Measurements from ENCODE around the gene SMIM41.
A peak's percentile ranks its signal among the peaks of the same experiment; 100 is the strongest.

The SMIM41 gene

GRCh38 chr12:52146822-52147366 lies 67.4 kb downstream of the SMIM41 start:
- no peak for DNase-seq (ENCODE audit: low read depth, low spot score)

DNA sequence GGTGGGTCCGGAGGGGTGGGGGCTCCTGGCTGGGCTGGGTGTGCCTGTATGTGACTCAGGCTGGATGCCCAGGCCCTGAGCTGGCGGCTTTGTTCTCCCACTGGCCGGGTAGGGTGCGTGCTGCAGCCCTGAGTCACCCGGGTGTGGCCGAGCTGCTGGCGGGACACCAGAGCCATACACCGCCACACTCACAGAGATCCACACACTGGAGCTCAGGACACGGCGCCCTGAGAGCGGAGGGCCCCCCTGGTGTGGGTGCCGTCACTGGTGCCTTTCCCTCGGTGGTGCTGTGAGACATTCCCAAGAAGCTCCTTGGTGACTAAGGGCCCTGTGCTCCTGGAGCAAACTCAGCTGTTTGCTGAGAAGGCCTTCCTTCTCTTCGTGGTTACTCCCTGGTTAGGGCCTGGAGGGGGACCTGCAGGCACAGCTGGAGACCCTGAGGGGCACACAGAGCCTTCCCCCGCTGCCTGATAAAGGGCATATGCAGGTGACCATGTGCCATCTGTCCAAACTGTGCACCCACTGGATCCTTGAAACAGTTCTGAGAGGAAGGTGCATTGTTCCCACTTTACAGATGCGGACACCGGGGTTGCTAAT lies 68.0 kb downstream of the SMIM41 start:
- DNase-seq (ENCODE audit: low read depth, low spot score) = peak; percentile 51

DNA sequence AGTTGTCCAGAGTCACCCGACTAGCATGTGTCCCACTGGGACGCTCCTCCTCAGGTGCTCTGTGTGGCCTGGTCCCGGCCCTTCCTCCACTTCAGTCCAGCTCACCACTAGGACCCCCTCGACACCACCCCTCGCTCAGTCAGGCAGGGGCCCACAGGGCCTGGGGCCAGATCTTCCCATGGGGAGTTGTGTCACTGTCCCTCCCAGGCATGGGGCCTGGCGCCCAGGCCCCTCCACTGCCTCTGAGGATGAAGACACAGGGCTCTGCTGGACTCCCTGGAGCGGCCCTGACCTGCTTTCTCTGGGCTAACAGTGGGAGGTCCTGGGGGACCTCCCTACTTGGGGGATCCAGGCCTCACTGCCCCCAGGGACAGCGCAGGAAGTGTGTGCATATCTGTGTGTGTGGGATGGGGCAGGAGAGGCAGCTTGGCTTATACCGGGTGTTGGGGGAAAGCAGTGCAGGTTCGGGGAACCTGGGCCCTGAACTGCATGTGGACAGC lies 68.5 kb downstream of the SMIM41 start:
- no peak for DNase-seq (ENCODE audit: low read depth, low spot score)

DNA sequence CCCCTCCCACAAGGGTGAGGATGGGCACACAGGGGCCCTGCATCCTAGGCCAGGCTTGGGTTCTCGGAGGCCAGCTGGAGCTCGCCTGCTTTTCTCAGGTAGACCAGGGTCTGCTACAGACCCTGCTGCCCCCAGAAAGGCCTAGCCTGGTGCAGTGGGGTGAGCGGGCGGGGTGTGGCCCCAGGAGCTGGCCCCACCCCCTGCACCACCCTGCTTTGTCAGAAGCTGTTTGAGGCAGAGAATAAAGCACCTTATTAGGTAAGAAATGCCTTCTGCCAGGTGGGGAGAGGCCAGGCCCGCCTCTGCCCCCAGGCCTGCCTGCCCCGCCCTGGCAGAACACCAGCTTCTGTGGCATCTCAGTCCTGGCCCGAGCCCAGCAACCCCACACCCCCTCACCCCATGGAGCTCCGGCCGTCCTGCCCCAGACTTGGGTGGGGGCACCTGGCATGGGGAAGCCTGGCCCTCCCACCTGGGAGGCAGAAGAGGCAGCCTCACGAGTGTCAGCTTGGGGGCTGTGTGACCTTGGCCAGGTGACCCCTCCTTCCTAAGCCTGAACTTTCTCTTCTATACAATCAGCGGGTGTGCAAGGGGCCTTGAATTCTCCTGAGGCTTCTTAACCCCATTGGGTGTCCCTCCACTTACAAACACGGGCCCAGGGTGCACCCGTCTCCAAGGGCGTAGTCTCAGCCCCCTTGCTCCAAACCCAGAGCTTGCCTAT lies 69.1 kb downstream of the SMIM41 start:
- no peak for DNase-seq (ENCODE audit: low read depth, low spot score)

- DNase-seq (ENCODE audit: low read depth, low spot score) = no peak
These were observed 69.7 kb downstream of the SMIM41 start for GRCh38 chr12:52149182-52149641.

- no peak for DNase-seq (ENCODE audit: low read depth, low spot score)
These were observed 70.2 kb downstream of the SMIM41 start for GRCh38 chr12:52149651-52150241.

DNA sequence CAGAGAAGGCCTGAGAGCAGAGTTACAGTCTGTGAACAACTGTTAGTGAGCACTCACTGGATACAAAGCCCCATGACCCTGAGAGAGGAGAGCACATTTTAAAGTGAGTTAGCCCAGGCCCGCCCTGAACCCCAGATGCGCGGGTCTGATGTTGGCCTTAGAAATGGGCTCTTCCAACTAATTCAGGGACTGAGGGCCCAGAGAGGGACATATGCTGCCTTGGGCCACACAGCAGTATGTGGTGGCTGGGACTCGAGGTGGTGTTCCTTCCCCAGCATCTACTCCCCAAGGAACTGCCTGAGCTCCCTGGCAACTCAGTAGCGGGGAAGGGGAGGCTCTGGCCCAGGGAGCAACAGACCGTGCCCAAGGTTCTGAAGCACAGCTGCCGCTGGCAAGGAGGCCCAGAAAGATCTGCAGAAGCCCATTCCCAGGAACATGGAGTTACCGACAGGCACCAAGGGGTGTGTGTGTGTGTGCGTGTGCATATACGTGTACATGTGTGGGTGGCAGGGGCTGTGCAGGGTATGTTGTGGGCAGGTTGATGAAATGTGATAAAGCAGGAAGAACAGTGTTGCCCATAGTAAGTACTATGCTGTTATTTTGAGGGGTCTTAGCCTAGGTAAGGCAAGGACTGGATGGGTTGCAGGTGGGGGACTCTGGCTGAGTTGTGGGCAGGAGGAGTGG lies 71.8 kb downstream of the SMIM41 start:
- no peak for DNase-seq (ENCODE audit: low read depth, low spot score)

- no peak for DNase-seq (ENCODE audit: low read depth, low spot score)
These were observed 72.6 kb downstream of the SMIM41 start for GRCh38 chr12:52151837-52152783.

GRCh38 chr12:52152905-52153317 lies 73.4 kb downstream of the SMIM41 start:
- no peak for DNase-seq (ENCODE audit: low read depth, low spot score)

DNA sequence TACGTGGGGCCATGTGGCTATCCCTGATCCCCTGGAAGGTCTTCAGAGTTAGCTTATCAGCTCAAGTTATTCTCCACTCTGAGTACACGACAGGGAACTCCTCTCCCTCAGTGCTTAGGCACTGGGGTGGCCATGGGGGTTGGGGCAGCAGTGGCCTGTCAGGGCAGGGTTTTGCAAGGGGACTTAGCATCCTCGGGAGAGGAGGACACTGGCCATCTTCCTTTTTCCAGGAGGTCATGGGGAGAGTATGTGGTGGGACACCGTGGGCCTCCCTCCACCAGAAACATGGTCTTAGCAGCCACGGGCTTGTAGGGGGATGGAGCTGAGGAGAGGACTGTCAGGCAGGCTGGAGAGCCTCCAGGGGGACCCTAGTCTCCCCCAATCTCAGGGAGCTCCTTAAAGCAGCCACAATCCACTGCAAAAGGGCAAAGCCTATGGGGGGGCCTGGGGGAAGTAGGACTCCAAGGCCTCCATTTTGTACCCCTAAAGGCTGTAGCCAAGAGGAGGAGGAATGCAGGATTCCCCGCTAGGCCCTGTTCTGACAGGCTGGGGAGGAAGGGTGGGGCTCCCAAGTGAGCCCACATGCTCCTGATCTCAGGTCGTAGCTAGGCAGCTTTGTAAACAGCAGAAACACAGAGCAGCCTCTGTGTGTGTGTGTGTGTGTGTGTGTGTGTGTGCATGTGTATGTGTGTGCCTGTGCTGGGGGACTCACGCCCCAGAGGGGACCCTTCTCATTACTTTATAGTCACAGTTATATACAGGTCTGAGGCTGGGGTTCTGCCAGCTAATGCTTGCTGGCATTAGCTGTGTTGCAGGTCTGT lies 75.8 kb downstream of the SMIM41 start:
- DNase-seq (ENCODE audit: low read depth, low spot score) = no peak

- DNase-seq (ENCODE audit: low read depth, low spot score) = no peak
These were observed 76.8 kb downstream of the SMIM41 start for GRCh38 chr12:52156311-52156710.

GRCh38 chr12:52156757-52157565 lies 77.5 kb downstream of the SMIM41 start:
- DNase-seq (ENCODE audit: low read depth, low spot score) = no peak

- DNase-seq (ENCODE audit: low read depth, low spot score) = no peak
These were observed 78.2 kb downstream of the SMIM41 start for GRCh38 chr12:52157566-52158150.

Data from brain pericyte (primary cell).